HCT116 (cell line): ENCODE results near the gene PCIF1. TPM values are rescaled to one million over a fixed set of nuclear protein-coding genes. Genes with fewer than 3 reads are reported as not detected.

ENCODE experiments used
- ATAC-seq: fragments of 200-7000 bp; cut with Tn5 transposase; 2 replicates; pipeline ENCODE4 v1.9.1; 2020; ENCODE audit warnings: mild to moderate bottlenecking, moderate library complexity
- BruUV-seq: library from RNA; stranded (reverse); fragments of 400-500 nt; replicated peaks from 2 replicates; lab custom pipeline; 2021; lab: Mats Ljungman, UMichigan
- CTCF ChIA-PET: fragments of 300-600 bp; sonication (Branson Sonifier 250); formaldehyde crosslinking; loops from one replicate; lab custom pipeline; 2021; ENCODE audit warnings: antibody characterized with exemption; lab: Charles Lee
- POLR2A ChIA-PET: fragments of 300-600, 350-600 bp; sonication (Branson Sonifier 250); formaldehyde crosslinking; loops from one replicate; lab custom pipeline; 2021; ENCODE audit warnings: antibody characterized with exemption; lab: Charles Lee
- RAD21 ChIA-PET, 2 experiments: fragments of 300-600 bp; sonication (Branson Sonifier 250); formaldehyde crosslinking; loops; one replicate each; lab custom pipeline; 2023; ENCODE audit warnings: low total read pairs in 2 of 2; ENCODE audit not compliant: uncharacterized antibody in 2 of 2, unreplicated experiment in 2 of 2, low non-redundant PET in 1 of 2; lab: Charles Lee
- DNase-seq: peaks from one replicate; pipeline ENCODE4 v3.0.0-alpha.2; 2010; ENCODE audit warnings: low read depth, low spot score
- H2AFZ ChIP-seq: fragments of 200-600 bp; shearing (Covaris generic), sonication (generic); 2 replicates; pipeline ENCODE4 v1.6.1; 2017; ENCODE audit warnings: low read depth, mixed run types, mixed read lengths, antibody characterized with exemption, low read length; ENCODE audit not compliant: poor library complexity, severe bottlenecking
- H3K27ac ChIP-seq: 2 replicates; pipeline ENCODE4 v1.5.1; 2012; ENCODE audit warnings: low read depth, low read length
- H3K27me3 ChIP-seq: fragments of 200-600 bp; sonication (generic); 2 replicates; pipeline ENCODE4 v1.6.1; 2016; ENCODE audit warnings: mixed run types, low read length, mixed read lengths; ENCODE audit not compliant: insufficient read depth
- H3K36me3 ChIP-seq, 2 experiments: fragments of 200-500 bp in 1 of 2; fragments of 200-600 bp in 1 of 2; sonication (Bioruptor generic) in 1 of 2; sonication (generic) in 1 of 2; 2 replicates each; pipeline versions ENCODE4 v1.5.1 to v1.6.1; 2014 to 2016; ENCODE audit warnings: low read length in 2 of 2, inconsistent platforms in 1 of 2, mixed read lengths in 1 of 2, mixed run types in 1 of 2; ENCODE audit not compliant: insufficient read depth in 2 of 2, control insufficient read depth in 1 of 2
- H3K4me1 ChIP-seq, 2 experiments: fragments of 200-600 bp in 1 of 2; sonication (generic) in 1 of 2; 2 replicates each; pipeline versions ENCODE4 v1.5.1 to v1.6.1; 2012 to 2017; ENCODE audit warnings: low read length in 2 of 2, inconsistent platforms in 1 of 2, mild to moderate bottlenecking in 1 of 2, mixed read lengths in 1 of 2, mixed run types in 1 of 2, moderate library complexity in 1 of 2; ENCODE audit not compliant: insufficient read depth in 2 of 2, control insufficient read depth in 1 of 2
- H3K4me2 ChIP-seq: fragments of 200-600 bp; sonication (generic); 2 replicates; pipeline ENCODE4 v1.6.1; 2017; ENCODE audit warnings: mixed run types, low read length, mixed read lengths
- H3K4me3 ChIP-seq, 2 experiments: fragments of 200-600 bp in 1 of 2; sonication (generic) in 1 of 2; replicated peaks in 1 of 2; 2 replicates each; pipeline ENCODE4 v1.5.1; 2011 to 2016; ENCODE audit warnings: low read length in 2 of 2, control low read depth in 1 of 2, low read depth in 1 of 2, mild to moderate bottlenecking in 1 of 2, mixed read lengths in 1 of 2, mixed run types in 1 of 2
- H3K79me2 ChIP-seq: fragments of 200-600 bp; sonication (generic); 2 replicates; pipeline ENCODE4 v1.6.1; 2017; ENCODE audit warnings: mild to moderate bottlenecking, mixed run types, low read length, moderate library complexity, mixed read lengths; ENCODE audit not compliant: insufficient read depth
- H3K9ac ChIP-seq: fragments of 200-600 bp; sonication (generic); 2 replicates; pipeline ENCODE4 v1.6.1; 2016; ENCODE audit warnings: low read length, mixed read lengths
- H3K9me2 ChIP-seq: fragments of 200-600 bp; sonication (generic), shearing (Covaris generic); 2 replicates; pipeline ENCODE4 v1.6.1; 2017; ENCODE audit warnings: mixed run types, mild to moderate bottlenecking, moderate library complexity; ENCODE audit not compliant: insufficient read depth
- H3K9me3 ChIP-seq, 2 experiments: fragments of 200-500 bp in 1 of 2; fragments of 200-600 bp in 1 of 2; sonication (Bioruptor generic) in 1 of 2; sonication (generic) in 1 of 2; 2 replicates each; pipeline ENCODE4 v1.6.1; 2014 to 2017; ENCODE audit warnings: low read length in 2 of 2, mixed read lengths in 2 of 2, inconsistent platforms in 1 of 2, low read depth in 1 of 2, mild to moderate bottlenecking in 1 of 2, mixed run types in 1 of 2, moderate library complexity in 1 of 2; ENCODE audit not compliant: control insufficient read depth in 1 of 2, insufficient read depth in 1 of 2
- H4K20me1 ChIP-seq: fragments of 200-600 bp; sonication (generic), shearing (Covaris generic); 2 replicates; pipeline ENCODE4 v1.6.1; 2017; ENCODE audit warnings: mixed run types, mild to moderate bottlenecking, moderate library complexity; ENCODE audit not compliant: insufficient read depth
- POLR2A ChIP-seq: IDR thresholded peaks from 2 replicates; pipeline ENCODE4 v1.7.0; 2011; ENCODE audit warnings: borderline replicate concordance; ENCODE audit not compliant: insufficient read depth, insufficient read length; ENCODE audit errors: extremely low read depth
- POLR2AphosphoS5 ChIP-seq: IDR thresholded peaks from 2 replicates; pipeline ENCODE4 v1.6.1; 2011; ENCODE audit warnings: mild to moderate bottlenecking, low read depth, low read length, moderate library complexity
- REST ChIP-seq: IDR thresholded peaks from 2 replicates; pipeline ENCODE4 v1.6.1; 2012; ENCODE audit warnings: low read depth
- SIN3A ChIP-seq: IDR thresholded peaks from 2 replicates; pipeline ENCODE4 v1.6.1; 2012; ENCODE audit warnings: low read depth
- SP1 ChIP-seq: IDR thresholded peaks from 2 replicates; pipeline ENCODE4 v1.6.1; 2012; ENCODE audit warnings: low read depth
- YY1 ChIP-seq: IDR thresholded peaks from 2 replicates; pipeline ENCODE4 v1.6.1; 2011; ENCODE audit warnings: low read length, low read depth, moderate library complexity, mild to moderate bottlenecking; ENCODE audit not compliant: insufficient replicate concordance; ENCODE audit errors: extremely low read depth
- intact Hi-C: fragments of 100-400 bp; cut with micrococcal nuclease; formaldehyde crosslinking; loops from 2 replicates; pipeline ENCODE4 v1.10.0; 2022
- total RNA-seq: library from RNA; stranded (reverse); gene quantifications from one replicate; pipeline ENCODE4 v1.2.1, GENCODE V29; 2021; ENCODE audit not compliant: unreplicated experiment
- TF ChIP-seq, protein P1 (sequence below): IDR thresholded peaks from 2 replicates; pipeline ENCODE4 v1.6.1; 2012

The PCIF1 gene
- total RNA-seq, 1 experiment from 2014 or later: 31.8 TPM

DNA sequence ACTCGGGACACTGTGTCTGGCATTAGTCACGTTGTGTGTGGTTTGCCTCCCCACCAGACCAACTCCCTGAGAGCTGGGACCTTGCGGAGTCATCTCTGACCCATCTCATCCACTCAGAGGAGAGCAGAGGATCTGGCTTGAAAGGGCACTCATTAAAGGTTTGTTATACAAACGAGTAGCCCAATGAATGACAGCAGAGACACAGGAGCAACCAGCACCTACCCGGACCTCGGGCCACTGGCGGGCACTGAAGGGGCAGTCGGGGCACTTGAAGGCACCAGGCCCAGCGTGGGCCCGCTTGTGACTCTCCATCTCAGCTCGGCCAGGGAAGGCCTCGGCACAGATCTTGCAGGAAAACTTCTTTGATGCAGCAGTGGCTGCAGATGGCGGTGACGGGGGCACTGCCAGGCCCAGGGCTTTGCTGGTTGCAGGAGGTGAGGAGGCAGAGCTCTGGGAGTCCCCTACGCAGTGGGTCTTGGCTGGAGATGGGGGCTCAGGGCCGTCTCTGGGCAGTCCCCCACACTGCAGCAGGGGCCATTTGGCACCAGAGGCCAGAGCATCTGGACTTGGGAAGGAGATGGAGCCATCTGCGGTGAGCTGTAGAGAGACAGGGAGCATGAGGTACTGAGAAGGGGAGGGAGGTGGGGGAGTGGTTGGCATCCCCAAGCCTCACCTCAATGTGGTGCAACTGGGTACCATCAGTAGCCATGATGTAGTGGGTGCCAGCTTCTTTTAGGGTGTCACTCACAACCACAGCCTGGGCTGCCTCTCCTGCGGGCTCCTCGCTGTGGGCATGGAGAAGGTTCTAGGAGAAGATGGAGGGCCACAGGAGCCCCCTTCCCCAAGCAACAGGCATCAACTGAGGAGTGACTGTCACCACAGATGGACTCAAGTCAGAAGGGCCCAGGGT is 17.7 kb downstream of the PCIF1 start:
- no peak overlapping the region for H3K4me2 ChIP-seq
- no peaks in the 10 kb centered on the region for H3K27me3 ChIP-seq
- H3K9me3 ChIP-seq: no peaks in the 10 kb centered on the region
- ATAC-seq (no peak), DNase-seq (no peak)
- no peak overlapping the region for H3K27ac ChIP-seq
- no peaks in the 10 kb centered on the region for H4K20me1 ChIP-seq
- peaks cover 12 to 32% of the 10 kb centered on the region in 2 experiments; a peak in 3 of 4 replicates for H3K36me3 ChIP-seq
- no TSS peak for BruUV-seq
- no peaks in the 10 kb centered on the region for H3K4me1 ChIP-seq
- no peaks in the 10 kb centered on the region for H3K79me2 ChIP-seq
- H2AFZ ChIP-seq: no peak overlapping the region
- RAD21 ChIA-PET: no interaction called here
- no peak overlapping the region for H3K4me3 ChIP-seq
- intact Hi-C loops: no loop called here
- POLR2A ChIA-PET: no interaction called here
- H3K9me2 ChIP-seq: no peaks in the 10 kb centered on the region
- CTCF ChIA-PET: interaction anchor here (2.0 kb wide), 1 partner anchor 17 kb away, joined by 5 read pairs; no protein-coding TSS in a partner anchor
- H3K9ac ChIP-seq: no peak overlapping the region
- TF ChIP-seq YY1: no peak
- TF ChIP-seq POLR2A: no peak
- TF ChIP-seq SP1: no peak
- TF ChIP-seq, protein P1, sequence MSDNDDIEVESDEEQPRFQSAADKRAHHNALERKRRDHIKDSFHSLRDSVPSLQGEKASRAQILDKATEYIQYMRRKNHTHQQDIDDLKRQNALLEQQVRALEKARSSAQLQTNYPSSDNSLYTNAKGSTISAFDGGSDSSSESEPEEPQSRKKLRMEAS: no peak

- ATAC-seq (no peak), DNase-seq (no peak)
- ChIA-PET RAD21 (no interaction called here), POLR2A (no interaction called here), CTCF (interaction anchor here (0.8 to 2.0 kb wide), 2 partner anchors 17 to 154 kb away, joined by 3 to 5 read pairs; no protein-coding TSS in a partner anchor)
- Histone ChIP-seq H3K9ac (no peak overlapping the region), H3K4me3 (no peak overlapping the region), H3K4me1 (no peaks in the 10 kb centered on the region), H4K20me1 (no peaks in the 10 kb centered on the region), H3K27ac (no peak overlapping the region), H3K4me2 (no peak overlapping the region), H3K36me3 (peaks cover 18 to 29% of the 10 kb centered on the region in 2 experiments; a peak in 3 of 4 replicates), H3K79me2 (no peaks in the 10 kb centered on the region), H3K27me3 (no peaks in the 10 kb centered on the region), H3K9me2 (no peaks in the 10 kb centered on the region), H2AFZ (no peak overlapping the region), H3K9me3 (no peaks in the 10 kb centered on the region)
- intact Hi-C loops: no loop called here
- BruUV-seq: no TSS peak
- TF ChIP-seq SP1 (no peak), SIN3A (no peak), POLR2AphosphoS5 (no peak), REST (no peak)
- TF ChIP-seq, protein P1: no peak
Measured at GRCh38 chr20:45952861-45953260, 18.4 kb downstream of the PCIF1 start.
